Uterus (tissue), 4 donors: Measurements from ENCODE around the gene IL3. TPM values are rescaled to one million over a fixed set of nuclear protein-coding genes. Genes with fewer than 3 reads are reported as not detected.

Experiments used
- DNase-seq, 2 donors: peaks; one replicate each; pipeline ENCODE4 v3.0.0-alpha.2; 2019 to 2020
- H3K27ac ChIP-seq, 2 donors: fragments of 200-600 bp; sonication (generic); 1 replicate in 1 of 2; 2 replicates in 1 of 2; pipeline ENCODE4 v1.5.1; 2016 to 2018
- H3K27me3 ChIP-seq, 2 donors: fragments of 200-600 bp; sonication (generic); one replicate each; pipeline ENCODE4 v1.5.1; 2018 to 2019; ENCODE audit warnings: control low read depth in 1 of 2
- H3K36me3 ChIP-seq, 2 donors: fragments of 200-600 bp; sonication (generic); one replicate each; pipeline ENCODE4 v1.5.1; 2019; ENCODE audit warnings: control low read depth in 1 of 2
- H3K4me1 ChIP-seq, 2 donors: fragments of 200-600 bp; sonication (generic); one replicate each; pipeline ENCODE4 v1.5.1; 2018 to 2019; ENCODE audit warnings: control low read depth in 1 of 2
- H3K4me3 ChIP-seq, 2 donors: fragments of 200-600 bp; sonication (generic); 1 replicate in 1 of 2; 2 replicates in 1 of 2; pipeline ENCODE4 v1.5.1; 2018 to 2019; ENCODE audit warnings: mild to moderate bottlenecking in 1 of 2
- H3K9me3 ChIP-seq, 2 donors: fragments of 200-600 bp; sonication (generic); one replicate each; pipeline ENCODE4 v1.5.1; 2019; ENCODE audit warnings: control low read depth in 1 of 2
- CTCF ChIP-seq, 4 experiments: fragments of 200-600 bp in 2 of 4; fragments of 450-650 bp in 2 of 4; sonication (generic) in 2 of 4; IDR thresholded peaks; one replicate each; pipeline ENCODE4 v1.5.1; 2016 to 2019; ENCODE audit warnings: antibody characterized with exemption in 4 of 4, mild to moderate bottlenecking in 2 of 4, moderate library complexity in 1 of 4
- POLR2A ChIP-seq, 2 donors: fragments of 450-650 bp; IDR thresholded peaks; one replicate each; pipeline ENCODE4 v1.6.1; 2016; ENCODE audit warnings: antibody characterized with exemption in 2 of 2, mild to moderate bottlenecking in 1 of 2, moderate library complexity in 1 of 2
- intact Hi-C: fragments of 100-400 bp; cut with DNase I; formaldehyde crosslinking; loops from one replicate; pipeline ENCODE4 v1.15.1; 2023; ENCODE audit warnings: low total_unique reads
- total RNA-seq, 4 donors: library from RNA; depleted of rRNA in 3 of 4; stranded (reverse); fragments of >200 nt in 3 of 4; gene quantifications; one replicate each; pipeline versions ENCODE4 v1.1.0 to v1.2.4, GENCODE V29; 2014 to 2023
- donor health status: DM: yes; HTN: yes; CAD: no.

Gene IL3
- total RNA-seq, 4 donors from 2014 or later = not detected

DNA sequence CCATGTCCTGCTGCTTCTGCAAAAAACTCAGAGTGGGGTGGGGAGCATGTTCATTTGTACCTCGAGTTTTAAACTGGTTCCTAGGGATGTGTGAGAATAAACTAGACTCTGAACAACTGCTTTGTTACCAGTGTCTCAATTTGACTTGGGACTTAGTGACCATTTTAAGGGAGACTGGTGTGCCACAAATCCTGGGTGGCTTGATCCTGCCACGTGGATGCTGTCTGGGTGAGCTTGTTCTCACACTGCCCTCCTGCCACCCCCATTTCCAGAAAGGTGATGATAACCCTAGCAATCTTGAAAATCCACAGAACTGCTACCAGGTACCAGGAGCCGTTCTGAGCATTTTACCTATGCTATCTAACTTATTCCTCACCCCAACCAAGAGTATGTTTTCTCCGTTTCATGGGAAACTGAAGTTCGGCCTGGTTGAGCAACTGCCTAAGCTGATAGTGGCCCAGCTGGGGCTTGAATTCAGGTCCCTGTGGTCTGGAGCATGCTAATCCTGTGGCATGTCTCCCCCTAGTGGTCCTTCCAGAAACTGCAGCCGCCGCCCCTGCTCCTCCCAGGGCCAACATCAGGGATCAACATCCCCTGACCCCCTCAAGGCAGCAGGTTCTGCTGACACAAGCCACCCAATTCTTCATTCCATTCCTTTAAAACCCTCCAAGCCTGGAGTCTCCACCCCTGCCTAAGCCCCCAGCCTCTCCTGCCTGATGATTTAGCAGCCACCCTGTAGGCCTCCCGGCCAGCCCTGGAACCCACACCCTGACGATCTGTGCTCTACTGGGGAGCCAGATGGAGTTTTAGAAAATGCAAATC is 2.8 kb downstream of the IL3 start:
- intact Hi-C loops = loop anchor here (5.0 kb wide), 1 partner anchor 476 kb away; no protein-coding TSS in a partner anchor
- H3K4me1 ChIP-seq = no peaks in the 10 kb centered on the region
- TF ChIP-seq CTCF (IDR thresholded peaks at IDR 0.05) (peak; percentile 71 to 91 (median 82)), POLR2A (IDR thresholded peaks at IDR 0.05) (no peak)
- H3K27me3 ChIP-seq = no peaks in the 10 kb centered on the region
- no peak overlapping the region for H3K27ac ChIP-seq
- H3K9me3 ChIP-seq = no peaks in the 10 kb centered on the region
- no peaks in the 10 kb centered on the region for H3K36me3 ChIP-seq
- H3K4me3 ChIP-seq = no peak overlapping the region
- peak; percentile 56 to 58 for DNase-seq

DNA sequence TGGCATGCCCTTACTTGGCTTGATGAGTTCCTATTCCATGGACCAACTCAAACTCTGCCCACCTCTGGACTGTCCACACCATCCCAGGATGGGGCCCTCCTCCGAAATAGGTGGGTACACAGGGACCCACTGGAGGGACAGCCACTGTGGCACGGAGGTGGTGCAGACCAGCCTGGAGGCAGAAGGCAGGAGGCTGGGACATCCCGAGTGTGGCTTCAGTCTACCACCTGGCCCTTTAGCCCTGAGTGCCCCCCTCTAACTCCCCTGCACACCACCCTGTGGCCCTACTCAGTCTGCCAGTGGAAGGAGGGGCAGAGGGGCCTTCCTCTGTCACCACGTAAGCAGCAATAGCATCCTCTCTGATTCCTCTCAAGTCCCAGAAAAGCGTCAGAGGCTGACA is 3.7 kb downstream of the IL3 start:
- intact Hi-C loops = loop anchor here (5.0 kb wide), 1 partner anchor 477 kb away; no protein-coding TSS in a partner anchor
- no peak for TF ChIP-seq CTCF (IDR thresholded peaks at IDR 0.05)
- TF ChIP-seq POLR2A (IDR thresholded peaks at IDR 0.05) = no peak

DNA sequence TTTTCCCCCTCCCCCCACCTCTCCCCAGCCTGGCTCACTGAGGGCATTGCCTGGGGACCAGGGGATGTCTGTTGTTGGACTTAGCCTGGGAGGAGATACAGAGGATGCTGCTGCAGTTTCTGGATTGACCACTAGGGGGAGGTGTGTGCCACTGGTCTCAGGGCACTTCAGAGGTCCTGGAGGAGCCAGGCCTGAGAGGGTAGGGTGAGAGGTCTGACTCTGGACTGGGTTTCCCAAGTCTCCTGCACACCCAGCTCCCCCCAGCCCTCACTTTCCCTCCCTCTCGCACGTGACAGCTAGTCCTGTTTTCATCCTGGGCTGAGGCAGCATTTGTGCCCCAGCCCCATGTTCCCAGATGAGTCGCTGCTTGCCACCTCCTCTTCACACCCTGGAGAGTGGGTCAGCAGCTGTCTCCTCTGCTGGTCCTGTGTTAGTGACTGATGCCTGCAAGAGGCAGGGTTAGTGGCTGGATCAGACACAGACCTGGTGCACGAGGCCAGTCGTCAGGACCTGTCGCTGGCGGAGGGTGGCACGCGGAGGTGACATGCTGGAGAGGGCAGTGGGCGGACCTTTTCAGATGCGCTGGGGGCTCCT is 4.4 kb downstream of the IL3 start:
- DNase-seq = peak; percentile 43 to 52
- TF ChIP-seq POLR2A (IDR thresholded peaks at IDR 0.05) (no peak), CTCF (IDR thresholded peaks at IDR 0.05) (peak; percentile 54 to 78 (median 58))
- Histone ChIP-seq H3K4me3 (no peak overlapping the region), H3K27me3 (no peaks in the 10 kb centered on the region), H3K9me3 (no peaks in the 10 kb centered on the region), H3K36me3 (no peaks in the 10 kb centered on the region), H3K27ac (no peak overlapping the region), H3K4me1 (no peaks in the 10 kb centered on the region)
- intact Hi-C loops = loop anchor here (5.0 kb wide), 1 partner anchor 478 kb away; no protein-coding TSS in a partner anchor

More for the DNA sequence above, 3.7 kb downstream of the IL3 start:
- Histone ChIP-seq H3K36me3 (no peaks in the 10 kb centered on the region), H3K9me3 (no peaks in the 10 kb centered on the region), H3K27me3 (no peaks in the 10 kb centered on the region), H3K4me1 (no peaks in the 10 kb centered on the region), H3K27ac (no peak overlapping the region), H3K4me3 (no peak overlapping the region)
- DNase-seq = no peak

DNA sequence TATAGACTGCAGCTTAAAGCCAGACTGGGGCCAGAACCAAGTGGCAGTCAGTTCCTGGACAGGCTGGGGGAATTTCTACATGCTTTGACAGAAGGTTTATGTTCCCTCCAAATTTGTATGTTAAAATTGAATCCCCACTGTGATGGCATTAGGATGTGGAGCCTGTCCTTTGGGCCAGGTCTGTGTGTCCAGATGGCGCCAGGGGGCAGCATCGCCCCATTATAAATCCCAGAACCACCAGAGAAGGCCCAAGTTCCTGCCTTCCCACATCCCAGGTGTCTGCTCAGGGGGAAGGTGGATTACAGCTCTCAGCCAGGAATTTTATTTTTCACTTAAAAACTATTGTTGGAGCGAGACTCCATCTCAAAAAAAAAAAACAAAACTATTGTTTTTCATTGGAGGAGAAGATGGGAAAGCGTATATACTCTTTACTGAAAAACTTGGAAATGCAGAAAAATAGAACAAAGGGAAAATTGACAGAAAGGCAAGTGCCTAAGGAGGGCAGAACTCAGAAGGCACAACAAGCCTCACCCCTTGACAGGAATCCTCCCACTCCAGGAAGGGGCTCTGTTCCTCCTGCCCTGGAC is 5.0 kb downstream of the IL3 start:
- no peak for DNase-seq
- Histone ChIP-seq H3K9me3 (no peaks in the 10 kb centered on the region), H3K4me3 (no peak overlapping the region), H3K27ac (no peak overlapping the region), H3K4me1 (no peaks in the 10 kb centered on the region), H3K27me3 (no peaks in the 10 kb centered on the region), H3K36me3 (no peaks in the 10 kb centered on the region)
- intact Hi-C loops = no loop called here
- TF ChIP-seq POLR2A (IDR thresholded peaks at IDR 0.05) = no peak
- peak in 2 of 4 experiments; percentile 7 to 34 for TF ChIP-seq CTCF (IDR thresholded peaks at IDR 0.05)
